Stimulated activated CD4-positive, alpha-beta T cell treated with anti-CD3 and anti-CD28 coated beads, Interleukin-15, amount 100 ng/mL, for 24 hours (primary cell): ENCODE measurements around the gene ZNRF2.

Experiments
- DNase-seq: peaks from one replicate; pipeline ENCODE4 v3.0.0-alpha.2; 2020

The ZNRF2 gene

GRCh38 chr7:30327813-30328212 lies 43.4 kb downstream of the ZNRF2 start:
- DNase-seq: no peak

- DNase-seq: no peak
These were observed 44.0 kb downstream of the ZNRF2 start for GRCh38 chr7:30328381-30328780.

- no peak for DNase-seq
These were observed 45.3 kb downstream of the ZNRF2 start for GRCh38 chr7:30329716-30330115.

- peak; percentile 22 for DNase-seq
These were observed 46.0 kb downstream of the ZNRF2 start for GRCh38 chr7:30330134-30331111.

GRCh38 chr7:30331338-30331737 lies 46.9 kb downstream of the ZNRF2 start:
- DNase-seq: no peak

GRCh38 chr7:30332549-30332948 lies 48.2 kb downstream of the ZNRF2 start:
- DNase-seq: no peak

GRCh38 chr7:30335763-30336487 lies 51.5 kb downstream of the ZNRF2 start:
- DNase-seq: no peak

GRCh38 chr7:30344513-30344912 lies 60.1 kb downstream of the ZNRF2 start:
- DNase-seq: no peak

- DNase-seq: no peak
These were observed 63.1 kb downstream of the ZNRF2 start for GRCh38 chr7:30347226-30348082.

- peak; percentile 49 for DNase-seq
These were observed 63.7 kb downstream of the ZNRF2 start for GRCh38 chr7:30348083-30348560.

- no peak for DNase-seq
These were observed 64.8 kb downstream of the ZNRF2 start for GRCh38 chr7:30349170-30349569.

- DNase-seq: no peak
These were observed 65.4 kb downstream of the ZNRF2 start for GRCh38 chr7:30349816-30350215.

GRCh38 chr7:30351286-30351685 lies 66.9 kb downstream of the ZNRF2 start:
- DNase-seq: no peak

- no peak for DNase-seq
These were observed 67.3 kb downstream of the ZNRF2 start for GRCh38 chr7:30351724-30352123.

GRCh38 chr7:30352169-30352568 lies 67.8 kb downstream of the ZNRF2 start:
- DNase-seq: no peak

- DNase-seq: no peak
These were observed 69.1 kb downstream of the ZNRF2 start for GRCh38 chr7:30353532-30353931.

GRCh38 chr7:30353932-30354607 lies 69.7 kb downstream of the ZNRF2 start:
- DNase-seq: no peak

- no peak for DNase-seq
These were observed 70.4 kb downstream of the ZNRF2 start for GRCh38 chr7:30354791-30355190.

- no peak for DNase-seq
These were observed 75.6 kb downstream of the ZNRF2 start for GRCh38 chr7:30359957-30360356.

GRCh38 chr7:30363778-30364563 lies 79.6 kb downstream of the ZNRF2 start:
- no peak for DNase-seq

GRCh38 chr7:30364773-30365172 lies 80.4 kb downstream of the ZNRF2 start:
- DNase-seq: no peak
